ENCODE data around the gene IL17B. TPM values are rescaled to one million over a fixed set of nuclear protein-coding genes. Genes with fewer than 3 reads are reported as not detected.

Gene IL17B
- total and polyA plus RNA-seq, 2 of the 8 experiments (the other 6 are each of a cell fraction or from before 2014, with no cell fraction given): 0.18 TPM; not detected in 1

DNA sequence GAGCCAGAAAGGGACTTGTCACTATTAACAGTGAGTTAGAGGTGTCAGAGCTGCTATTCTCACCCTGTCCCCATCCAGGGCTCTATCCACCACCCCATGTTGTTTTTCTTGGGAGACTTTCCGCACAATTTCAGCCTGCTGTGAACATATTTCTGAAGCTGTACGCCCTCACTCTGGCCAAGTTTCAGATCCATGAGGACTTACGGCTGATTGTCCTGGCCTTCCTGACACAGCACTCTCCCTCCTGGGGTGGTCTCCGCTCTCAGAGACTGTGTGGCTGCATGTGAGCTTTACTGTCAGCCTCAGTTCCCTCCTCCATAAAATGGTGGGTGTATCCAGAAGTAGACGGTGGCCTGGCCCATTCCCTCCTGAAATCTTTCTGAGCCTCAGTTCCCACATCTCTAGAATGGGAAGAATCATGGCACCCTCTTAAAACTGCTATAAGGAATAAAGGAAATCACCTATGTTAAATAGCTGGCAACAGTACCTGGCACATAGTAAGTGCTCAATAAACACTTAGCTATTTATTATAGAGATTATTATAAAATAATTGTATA, 804 bp upstream of the IL17B start:
- Histone ChIP-seq H3K56ac (replicated peaks; ENCODE audit: insufficient read length, low read depth, low read length) (no peak overlapping the region), H4K8ac (ENCODE audit: extremely low read depth, insufficient read depth, low read length) (no peak overlapping the region), H3K4me2 (ENCODE audit: insufficient read depth in 1 of 2, low read depth in 2 of 2, low read length in 2 of 2) (no peak overlapping the region), H3K4ac (replicated peaks; ENCODE audit: insufficient read length, low read depth, low read length) (no peak overlapping the region), H3K14ac (ENCODE audit: insufficient read length) (no peak overlapping the region), H3K23me2 (ENCODE audit: low read depth, low read length) (no peaks in the 10 kb centered on the region), H3K18ac (ENCODE audit: extremely low read depth, low read length) (no peak overlapping the region), H4K91ac (replicated peaks; ENCODE audit: insufficient read length, low read length) (no peak overlapping the region), H3K27me3 (replicated peaks in 1 of 4; ENCODE audit: control insufficient read depth in 3 of 4, extremely low read depth in 1 of 4, insufficient read depth in 3 of 4, low read length in 3 of 4) (no peaks in the 10 kb centered on the region), H4K20me1 (replicated peaks in 1 of 2; ENCODE audit: control insufficient read depth in 1 of 2, insufficient read depth in 2 of 2, low read length in 2 of 2) (no peaks in the 10 kb centered on the region), H2BK20ac (ENCODE audit: low read length) (no peak overlapping the region), H3K4me3 (ENCODE audit: extremely low read depth in 1 of 4, insufficient read depth in 2 of 4, low read depth in 3 of 4, low read length in 4 of 4) (no peak overlapping the region), H3K23ac (ENCODE audit: insufficient read length) (no peak overlapping the region), H3K36me3 (ENCODE audit: control insufficient read depth in 2 of 4, insufficient read depth in 4 of 4, low read length in 3 of 4) (no peaks in the 10 kb centered on the region), H2BK5ac (ENCODE audit: low read depth, low read length) (no peak overlapping the region), H2AK5ac (ENCODE audit: low read depth, low read length) (no peak overlapping the region), H2BK12ac (ENCODE audit: low read depth, low read length) (no peak overlapping the region), H3K27ac (ENCODE audit: low read depth, low read length) (no peak overlapping the region), H2BK15ac (ENCODE audit: low read length) (no peak overlapping the region), H3K4me1 (replicated peaks in 1 of 4; ENCODE audit: control insufficient read depth in 3 of 4, insufficient read depth in 4 of 4, low read length in 3 of 4) (no peaks in the 10 kb centered on the region; a peak in 3 of 7 replicates), H3K9ac (replicated peaks in 1 of 4; ENCODE audit: extremely low read depth in 1 of 4, low read depth in 3 of 4, low read length in 3 of 4) (no peak overlapping the region), H2AFZ (ENCODE audit: low read length) (no peak overlapping the region), H3K79me1 (ENCODE audit: low read depth, low read length) (no peaks in the 10 kb centered on the region), H4K5ac (ENCODE audit: insufficient read length, low read depth, low read length) (no peak overlapping the region), H2BK120ac (replicated peaks; ENCODE audit: low read depth, low read length) (no peak overlapping the region), H3K9me3 (ENCODE audit: insufficient read depth in 2 of 2, low read depth in 1 of 2, low read length in 1 of 2) (no peaks in the 10 kb centered on the region), H3K79me2 (ENCODE audit: control insufficient read depth in 1 of 2, insufficient read depth in 2 of 2, low read length in 2 of 2) (no peaks in the 10 kb centered on the region)
- FAIRE-seq: no peak
- 89% methylated on average over 5 of the region's 5 CpGs; no CpG with 5 or more reads in 1 of the 2 experiments for WGBS, 2 experiments (ENCODE audit: extremely low coverage in 1 of 2, insufficient coverage in 1 of 2, insufficient read length in 1 of 2, insufficient replicate concordance in 2 of 2, low coverage in 1 of 2, low lambda C conversion rate in 2 of 2, missing lambda C conversion rate in 1 of 2)
- DNase-seq (ENCODE audit: low read depth in 1 of 2, low spot score in 2 of 2): no peak
- POLR2A ChIA-PET (ENCODE audit: partially characterized antibody): interaction anchor here (1.0 kb wide), 1 partner anchor 59 kb away, joined by 3 read pairs; no protein-coding TSS in a partner anchor
- CTCF ChIA-PET (ENCODE audit: partially characterized antibody): interaction anchor here (0.9 to 46.1 kb wide), 18 partner anchors 8 to 183 kb away, joined by 3 to 1310 read pairs (median 4); no protein-coding TSS in a partner anchor
- no peak for TF ChIP-seq RNF2 (IDR thresholded peaks at IDR 0.05; ENCODE audit: borderline replicate concordance, low read depth, low read length, missing control alignments, poor library complexity, severe bottlenecking)
- TF ChIP-seq HDAC6 (IDR thresholded peaks at IDR 0.05; ENCODE audit: low read depth, low read length): no peak
- TF ChIP-seq EZH2 (IDR thresholded peaks at IDR 0.05; ENCODE audit: low read depth, low read length, severe bottlenecking): no peak
- TF ChIP-seq, protein P1, sequence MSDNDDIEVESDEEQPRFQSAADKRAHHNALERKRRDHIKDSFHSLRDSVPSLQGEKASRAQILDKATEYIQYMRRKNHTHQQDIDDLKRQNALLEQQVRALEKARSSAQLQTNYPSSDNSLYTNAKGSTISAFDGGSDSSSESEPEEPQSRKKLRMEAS (IDR thresholded peaks at IDR 0.05): no peak
- TF ChIP-seq SAP30 (IDR thresholded peaks at IDR 0.05; ENCODE audit: insufficient read depth, insufficient replicate concordance, low read length): no peak
- no peak for TF ChIP-seq SIX5 (IDR thresholded peaks at IDR 0.05; ENCODE audit: low read depth, low read length)
- TF ChIP-seq TEAD4 (IDR thresholded peaks at IDR 0.05; ENCODE audit: low read depth, low read length): no peak
- TF ChIP-seq CEBPB (IDR thresholded peaks at IDR 0.05; ENCODE audit: low read depth, low read length): no peak
- no peak for TF ChIP-seq BRCA1 (IDR thresholded peaks at IDR 0.05; ENCODE audit: low read depth, low read length)
- no peak for TF ChIP-seq TAF1 (IDR thresholded peaks at IDR 0.05; ENCODE audit: low read depth, low read length)
- TF ChIP-seq ASH2L (IDR thresholded peaks at IDR 0.05; ENCODE audit: low read length): no peak
- TF ChIP-seq, protein P2, sequence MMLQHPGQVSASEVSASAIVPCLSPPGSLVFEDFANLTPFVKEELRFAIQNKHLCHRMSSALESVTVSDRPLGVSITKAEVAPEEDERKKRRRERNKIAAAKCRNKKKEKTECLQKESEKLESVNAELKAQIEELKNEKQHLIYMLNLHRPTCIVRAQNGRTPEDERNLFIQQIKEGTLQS (IDR thresholded peaks at IDR 0.05; ENCODE audit: insufficient read depth, low read depth, low read length): no peak

All from H1 (cell line).